Neuronal stem cell (in vitro differentiated cells): ENCODE results near the gene DLL4.

Experiments
- DNase-seq: peaks from one replicate; pipeline ENCODE4 v3.0.0-alpha.2; 2013; ENCODE audit warnings: low spot score
- H2AFZ ChIP-seq: one replicate; pipeline ENCODE4 v1.6.1; 2013; ENCODE audit warnings: mild to moderate bottlenecking, low read length, inconsistent platforms
- H2AK5ac ChIP-seq: 2 replicates; pipeline ENCODE4 v1.6.1; 2013; ENCODE audit warnings: low read depth, mild to moderate bottlenecking, inconsistent platforms, low read length, moderate library complexity, mixed read lengths
- H2BK120ac ChIP-seq: 2 replicates; pipeline ENCODE4 v1.6.1; 2013; ENCODE audit warnings: low read depth, mild to moderate bottlenecking, inconsistent platforms, low read length, moderate library complexity, mixed read lengths
- H2BK12ac ChIP-seq: one replicate; pipeline ENCODE4 v1.6.1; 2013; ENCODE audit warnings: low read length, inconsistent platforms
- H2BK15ac ChIP-seq: 2 replicates; pipeline ENCODE4 v1.6.1; 2013; ENCODE audit warnings: mild to moderate bottlenecking, low read length, inconsistent platforms, mixed read lengths
- H2BK5ac ChIP-seq: one replicate; pipeline ENCODE4 v1.6.1; 2013; ENCODE audit warnings: inconsistent platforms, mild to moderate bottlenecking, low read length, moderate library complexity
- H3K14ac ChIP-seq: one replicate; pipeline ENCODE4 v1.6.1; 2013; ENCODE audit warnings: low read length, inconsistent platforms
- H3K18ac ChIP-seq: 2 replicates; pipeline ENCODE4 v1.6.1; 2013; ENCODE audit warnings: low read length, inconsistent platforms
- H3K23ac ChIP-seq: 2 replicates; pipeline ENCODE4 v1.6.1; 2013; ENCODE audit warnings: low read depth, mild to moderate bottlenecking, mixed read lengths, low read length, inconsistent platforms; ENCODE audit not compliant: poor library complexity
- H3K27ac ChIP-seq: replicated peaks from 3 replicates; pipeline ENCODE4 v1.5.1; 2013; ENCODE audit warnings: low read length, inconsistent platforms
- H3K27me3 ChIP-seq, 3 experiments: 2 replicates each; pipeline ENCODE4 v1.6.1; 2013; ENCODE audit warnings: low read length in 3 of 3, mild to moderate bottlenecking in 2 of 3, inconsistent platforms in 1 of 3, low read depth in 1 of 3, mixed read lengths in 1 of 3, moderate library complexity in 1 of 3; ENCODE audit not compliant: control insufficient read depth in 3 of 3, insufficient read depth in 3 of 3
- H3K36me3 ChIP-seq, 2 donors: replicated peaks in 1 of 2; 2 replicates each; pipeline ENCODE4 v1.6.1; 2013; ENCODE audit warnings: low read length in 2 of 2; ENCODE audit not compliant: control insufficient read depth in 2 of 2, insufficient read depth in 2 of 2
- H3K4ac ChIP-seq: 2 replicates; pipeline ENCODE4 v1.6.1; 2013; ENCODE audit warnings: inconsistent platforms, mild to moderate bottlenecking, low read length, moderate library complexity
- H3K4me1 ChIP-seq, 2 donors: 1 replicate in 1 of 2; 2 replicates in 1 of 2; pipeline ENCODE4 v1.6.1; 2013; ENCODE audit warnings: low read length in 2 of 2, low read depth in 1 of 2; ENCODE audit not compliant: control insufficient read depth in 2 of 2, insufficient read depth in 1 of 2
- H3K4me2 ChIP-seq: one replicate; pipeline ENCODE4 v1.6.1; 2013; ENCODE audit warnings: mild to moderate bottlenecking, low read length, inconsistent platforms; ENCODE audit not compliant: insufficient read depth, poor library complexity, severe bottlenecking
- H3K4me3 ChIP-seq, 2 donors: 2 replicates each; pipeline ENCODE4 v1.5.1; 2013; ENCODE audit warnings: low read length in 2 of 2, mild to moderate bottlenecking in 2 of 2, inconsistent platforms in 1 of 2, moderate library complexity in 1 of 2
- H3K79me1 ChIP-seq: one replicate; pipeline ENCODE4 v1.6.1; 2013; ENCODE audit warnings: low read depth, mild to moderate bottlenecking, inconsistent platforms, low read length, moderate library complexity
- H3K9ac ChIP-seq: one replicate; pipeline ENCODE4 v1.6.1; 2013; ENCODE audit warnings: mild to moderate bottlenecking, low read depth, low read length, inconsistent platforms; ENCODE audit not compliant: poor library complexity
- H3K9me3 ChIP-seq, 2 donors: replicated peaks in 1 of 2; 2 replicates each; pipeline versions ENCODE3 to v1.6.1; 2013; ENCODE audit warnings: low read length in 2 of 2, mild to moderate bottlenecking in 2 of 2, inconsistent platforms in 1 of 2, low read depth in 1 of 2, mixed read lengths in 1 of 2, moderate library complexity in 1 of 2; ENCODE audit not compliant: control insufficient read depth in 2 of 2, insufficient read depth in 1 of 2
- H4K8ac ChIP-seq: one replicate; pipeline ENCODE4 v1.6.1; 2013; ENCODE audit warnings: low read depth, mild to moderate bottlenecking, inconsistent platforms, low read length, moderate library complexity
- H4K91ac ChIP-seq: one replicate; pipeline ENCODE4 v1.6.1; 2013; ENCODE audit warnings: low read length, low read depth, mild to moderate bottlenecking, inconsistent platforms; ENCODE audit not compliant: poor library complexity
- WGBS, 2 donors: extraction: QIAGEN DNeasy Blood & Tissue Kit; methylation state at CpG; one replicate each; pipeline ENCODE4 v1.1.7; 2013; ENCODE audit warnings: missing lambda C conversion rate in 2 of 2, mixed read lengths in 1 of 2; ENCODE audit not compliant: insufficient read length in 2 of 2, insufficient replicate concordance in 1 of 2; ENCODE audit errors: extremely low coverage in 2 of 2; 5-methylcytosine and 5-hydroxymethylcytosine counted together

DLL4 gene

GRCh38 chr15:40931300-40932142 is 2.4 kb downstream of the DLL4 start:
- H3K14ac ChIP-seq, result no peak overlapping the region
- no peak overlapping the region for H2AFZ ChIP-seq
- peaks cover 34 to 71% (median 65%) of the 10 kb centered on the region in 3 experiments for H3K27me3 ChIP-seq
- WGBS, 2 donors, result no CpG with 5 or more reads among the region's 16 CpGs
- no peak overlapping the region for H3K4ac ChIP-seq
- no peaks in the 10 kb centered on the region for H3K36me3 ChIP-seq
- H2BK5ac ChIP-seq, result no peak overlapping the region
- peak overlapping the region; percentile 49 for H2AK5ac ChIP-seq
- no peak overlapping the region for H3K18ac ChIP-seq
- H3K4me2 ChIP-seq, result no peak overlapping the region
- H3K9me3 ChIP-seq, result peaks cover 0 to 3% of the 10 kb centered on the region in 2 donors
- H4K8ac ChIP-seq, result no peak overlapping the region
- H4K91ac ChIP-seq, result no peak overlapping the region
- no peak overlapping the region for H3K4me3 ChIP-seq
- peaks cover 21 to 41% of the 10 kb centered on the region in 2 donors for H3K4me1 ChIP-seq
- no peak overlapping the region for H3K23ac ChIP-seq
- H3K79me1 ChIP-seq, result no peaks in the 10 kb centered on the region
- no peak overlapping the region for H3K27ac ChIP-seq
- H2BK15ac ChIP-seq, result no peak overlapping the region
- H2BK120ac ChIP-seq, result no peak overlapping the region
- H2BK12ac ChIP-seq, result no peak overlapping the region
- DNase-seq, result no peak
- H3K9ac ChIP-seq, result no peak overlapping the region

GRCh38 chr15:40932156-40932555 is 3.0 kb downstream of the DLL4 start:
- no peak overlapping the region for H3K4me3 ChIP-seq

GRCh38 chr15:40932649-40933516 is 3.7 kb downstream of the DLL4 start:
- Histone ChIP-seq H3K9me3 (peaks cover 0 to 3% of the 10 kb centered on the region in 2 donors), H3K18ac (no peak overlapping the region), H3K27me3 (peaks cover 22 to 57% (median 52%) of the 10 kb centered on the region in 3 experiments), H3K27ac (no peak overlapping the region), H3K23ac (peak overlapping the region; percentile 3), H3K4me1 (peaks cover 17 to 38% of the 10 kb centered on the region in 2 donors), H2BK15ac (peak overlapping the region; percentile 35), H2AK5ac (peak overlapping the region; percentile 15), H3K14ac (no peak overlapping the region), H3K4me2 (no peak overlapping the region), H4K8ac (no peak overlapping the region), H4K91ac (no peak overlapping the region), H2AFZ (no peak overlapping the region), H3K9ac (no peak overlapping the region), H2BK12ac (no peak overlapping the region), H2BK120ac (no peak overlapping the region), H3K79me1 (no peaks in the 10 kb centered on the region), H2BK5ac (no peak overlapping the region), H3K4me3 (no peak overlapping the region), H3K36me3 (no peaks in the 10 kb centered on the region), H3K4ac (no peak overlapping the region)
- DNase-seq, result no peak
- no CpG with 5 or more reads among the region's 11 CpGs for WGBS, 2 donors

More at GRCh38 chr15:40932156-40932555, 3.0 kb downstream of the DLL4 start:
- peaks cover 0 to 3% of the 10 kb centered on the region in 2 donors for H3K9me3 ChIP-seq
- H3K9ac ChIP-seq, result no peak overlapping the region
- H3K18ac ChIP-seq, result peak overlapping the region; percentile 35
- no peaks in the 10 kb centered on the region for H3K79me1 ChIP-seq
- H3K4me2 ChIP-seq, result no peak overlapping the region
- no CpG with 5 or more reads among the region's 8 CpGs for WGBS, 2 donors
- H3K23ac ChIP-seq, result peak overlapping the region; percentile 3
- peak overlapping the region; percentile 35 for H2BK15ac ChIP-seq
- peak overlapping the region; percentile 49 for H2AK5ac ChIP-seq
- H3K14ac ChIP-seq, result no peak overlapping the region
- no peak overlapping the region for H3K27ac ChIP-seq
- no peak for DNase-seq
- no peaks in the 10 kb centered on the region for H3K36me3 ChIP-seq
- peak overlapping the region; percentile 14 for H2BK12ac ChIP-seq
- peaks cover 28 to 64% (median 59%) of the 10 kb centered on the region in 3 experiments for H3K27me3 ChIP-seq
- H2BK5ac ChIP-seq, result no peak overlapping the region
- no peak overlapping the region for H4K8ac ChIP-seq
- H2AFZ ChIP-seq, result no peak overlapping the region
- no peak overlapping the region for H2BK120ac ChIP-seq
- H3K4ac ChIP-seq, result no peak overlapping the region
- no peak overlapping the region for H4K91ac ChIP-seq
- H3K4me1 ChIP-seq, result peaks cover 17 to 36% of the 10 kb centered on the region in 2 donors

GRCh38 chr15:40933517-40933902 is 4.4 kb downstream of the DLL4 start:
- H3K18ac ChIP-seq, result no peak overlapping the region
- no peak overlapping the region for H2BK12ac ChIP-seq
- H3K4me1 ChIP-seq, result peaks cover 17 to 36% of the 10 kb centered on the region in 2 donors
- no peak overlapping the region for H2BK5ac ChIP-seq
- H2AK5ac ChIP-seq, result no peak overlapping the region
- H3K9me3 ChIP-seq, result peaks cover 0 to 3% of the 10 kb centered on the region in 2 donors
- no peak overlapping the region for H2BK15ac ChIP-seq
- no peak overlapping the region for H2AFZ ChIP-seq
- H3K4me2 ChIP-seq, result no peak overlapping the region
- H3K23ac ChIP-seq, result no peak overlapping the region
- no peaks in the 10 kb centered on the region for H3K79me1 ChIP-seq
- no peak overlapping the region for H3K9ac ChIP-seq
- no peak overlapping the region for H3K4me3 ChIP-seq
- no peak overlapping the region for H4K91ac ChIP-seq
- no peak overlapping the region for H4K8ac ChIP-seq
- H3K36me3 ChIP-seq, result no peaks in the 10 kb centered on the region
- no peak overlapping the region for H2BK120ac ChIP-seq
- H3K27me3 ChIP-seq, result peaks cover 17 to 52% (median 45%) of the 10 kb centered on the region in 3 experiments
- WGBS, 2 donors, result 100% methylated on average over 1 of the region's 3 CpGs; no CpG with 5 or more reads in 1 of the 2 donors
- H3K14ac ChIP-seq, result no peak overlapping the region
- no peak for DNase-seq
- no peak overlapping the region for H3K4ac ChIP-seq
- no peak overlapping the region for H3K27ac ChIP-seq
